ENCODE data around the gene TFCP2L1.

GRCh38 chr2:121321476-121321875, 36.5 kb upstream of the TFCP2L1 start:
- TF ChIP-seq, protein P1, sequence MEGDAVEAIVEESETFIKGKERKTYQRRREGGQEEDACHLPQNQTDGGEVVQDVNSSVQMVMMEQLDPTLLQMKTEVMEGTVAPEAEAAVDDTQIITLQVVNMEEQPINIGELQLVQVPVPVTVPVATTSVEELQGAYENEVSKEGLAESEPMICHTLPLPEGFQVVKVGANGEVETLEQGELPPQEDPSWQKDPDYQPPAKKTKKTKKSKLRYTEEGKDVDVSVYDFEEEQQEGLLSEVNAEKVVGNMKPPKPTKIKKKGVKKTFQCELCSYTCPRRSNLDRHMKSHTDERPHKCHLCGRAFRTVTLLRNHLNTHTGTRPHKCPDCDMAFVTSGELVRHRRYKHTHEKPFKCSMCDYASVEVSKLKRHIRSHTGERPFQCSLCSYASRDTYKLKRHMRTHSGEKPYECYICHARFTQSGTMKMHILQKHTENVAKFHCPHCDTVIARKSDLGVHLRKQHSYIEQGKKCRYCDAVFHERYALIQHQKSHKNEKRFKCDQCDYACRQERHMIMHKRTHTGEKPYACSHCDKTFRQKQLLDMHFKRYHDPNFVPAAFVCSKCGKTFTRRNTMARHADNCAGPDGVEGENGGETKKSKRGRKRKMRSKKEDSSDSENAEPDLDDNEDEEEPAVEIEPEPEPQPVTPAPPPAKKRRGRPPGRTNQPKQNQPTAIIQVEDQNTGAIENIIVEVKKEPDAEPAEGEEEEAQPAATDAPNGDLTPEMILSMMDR (IDR thresholded peaks at IDR 0.05; ENCODE audit: insufficient read depth, low read length): no peak
- TF ChIP-seq POLR2AphosphoS5 (IDR thresholded peaks at IDR 0.05; ENCODE audit: low read depth) (no peak), GABPA (IDR thresholded peaks at IDR 0.05; ENCODE audit: low read depth) (no peak), SPI1 (IDR thresholded peaks at IDR 0.05; ENCODE audit: borderline replicate concordance, low read depth) (no peak), REST (IDR thresholded peaks at IDR 0.05; ENCODE audit: insufficient replicate concordance, low read depth) (no peak)
